PC-9 (cell line): ENCODE data around the gene DDX41.

Source experiments
- CTCF ChIP-seq: fragments of 200-600 bp; sonication (generic); conservative IDR thresholded peaks from 2 replicates; pipeline ENCODE4 v1.6.1; 2017; ENCODE audit warnings: mixed run types, antibody characterized with exemption, mild to moderate bottlenecking, moderate library complexity
- EZH2 ChIP-seq: fragments of 200-600 bp; sonication (generic); IDR thresholded peaks from 2 replicates; pipeline ENCODE4 v1.8.0; 2017; ENCODE audit warnings: antibody characterized with exemption, low read depth

DNA sequence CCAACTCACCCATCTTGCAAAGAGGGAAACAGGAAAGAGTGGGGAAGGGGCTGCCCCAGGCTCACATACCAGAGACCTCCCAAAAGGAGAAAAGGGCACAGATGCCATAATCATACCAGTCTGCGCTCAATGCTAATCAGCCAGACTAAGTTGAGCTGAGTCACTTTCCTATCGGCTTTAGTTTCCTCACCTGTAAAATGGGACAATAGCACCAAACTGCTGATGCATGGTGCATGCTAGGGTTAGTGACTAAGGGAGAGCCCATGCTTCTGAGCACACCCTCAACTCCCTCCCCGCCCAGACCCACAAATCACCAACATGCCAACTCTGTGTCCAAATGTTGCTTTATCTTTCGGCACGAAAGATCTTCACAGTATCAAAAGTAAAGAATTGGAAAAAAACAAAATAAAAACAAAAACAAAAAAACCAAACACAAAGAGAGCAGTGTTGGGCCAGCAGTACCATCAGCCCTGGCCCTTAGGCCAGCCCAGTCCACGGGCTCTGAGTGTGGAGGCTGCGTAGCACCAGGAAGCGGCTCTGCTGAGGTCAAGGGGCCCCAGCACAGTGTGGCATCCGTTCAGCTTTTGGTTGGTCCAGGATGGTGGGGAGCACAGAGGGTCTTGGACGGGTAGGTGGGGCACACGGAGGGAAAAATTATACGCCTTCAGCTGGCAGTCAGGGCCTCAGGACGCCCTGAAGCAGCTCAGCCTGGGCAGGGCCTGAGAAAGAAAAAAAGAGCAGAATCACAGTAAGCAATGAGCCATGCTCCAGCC lies 2.9 kb upstream of the DDX41 start:
- TF ChIP-seq EZH2 (no peak), CTCF (no peak)
